BJ (cell line): Measurements from ENCODE around the gene SCO1. TPM values are rescaled to one million over a fixed set of nuclear protein-coding genes. Genes with fewer than 3 reads are reported as not detected.

Experiments used
- polyA plus RNA-seq: library from polyadenylated mRNA; depleted of rRNA; stranded (reverse); fragments of >200 nt; gene quantifications from 2 replicates; pipeline ENCODE4 v1.2.3, GENCODE V29; 2011; rRNA removed

The SCO1 gene
- polyA plus RNA-seq, 1 experiment: 21.7 TPM

Other genes with a start within 250 kb of the SCO1 start
- gene MYH4, start 228.0 kb downstream of the SCO1 start, polyA plus RNA-seq: not detected in 2 replicates
- 0.01 TPM in 1 of 2 replicates, not detected in the other for gene MYH1, start 179.0 kb downstream of the SCO1 start, polyA plus RNA-seq
- 0.34 and 0.43 TPM in 2 replicates for gene MYH2, start 147.9 kb downstream of the SCO1 start, polyA plus RNA-seq
- 1.3 and 1.8 TPM in 2 replicates for gene MYH3, start 40.2 kb downstream of the SCO1 start, polyA plus RNA-seq
- gene ADPRM, start 61 bp upstream of the SCO1 start, polyA plus RNA-seq: 10.8 and 19.7 TPM in 2 replicates
- gene TMEM220, start 32.5 kb upstream of the SCO1 start, polyA plus RNA-seq: 12.2 and 20.2 TPM in 2 replicates
- gene TMEM238L, start 106.6 kb upstream of the SCO1 start, polyA plus RNA-seq: not detected in 2 replicates
- gene PIRT, start 140.6 kb upstream of the SCO1 start, polyA plus RNA-seq: not detected in 2 replicates